Muscle of leg (tissue), 11 donors: Measurements from ENCODE around the gene AKIRIN2. TPM values are rescaled to one million over a fixed set of nuclear protein-coding genes. Genes with fewer than 3 reads are reported as not detected.
"Not testable (repeated sequence)": the region's sequence is repeated elsewhere in the genome, so short reads cannot be mapped to it uniquely, and the experiment has no call there.

ENCODE experiments used
- DNase-seq: peaks from one replicate; pipeline ENCODE4 v3.0.0; 2013
- H3K27ac ChIP-seq: one replicate; pipeline ENCODE4 v1.5.1; 2013; ENCODE audit warnings: mild to moderate bottlenecking, low read length, control low read depth
- H3K27me3 ChIP-seq: one replicate; pipeline ENCODE4 v1.6.1; 2013; ENCODE audit warnings: low read length; ENCODE audit not compliant: control insufficient read depth, insufficient read depth
- H3K36me3 ChIP-seq: one replicate; pipeline ENCODE4 v1.6.1; 2013; ENCODE audit warnings: low read length; ENCODE audit not compliant: control insufficient read depth, insufficient read depth
- H3K4me1 ChIP-seq: one replicate; pipeline ENCODE4 v1.6.1; 2013; ENCODE audit warnings: low read length; ENCODE audit not compliant: control insufficient read depth, insufficient read depth
- H3K4me3 ChIP-seq: one replicate; pipeline ENCODE4 v1.5.1; 2013; ENCODE audit warnings: low read length, control low read depth
- H3K9me3 ChIP-seq: replicated peaks from 2 replicates; pipeline ENCODE4 v1.6.1; 2013; ENCODE audit warnings: low read depth, low read length; ENCODE audit not compliant: control insufficient read depth
- WGBS: methylation state at CpG from one replicate; pipeline ENCODE4 v1.1.5; 2013; ENCODE audit warnings: missing lambda C conversion rate; ENCODE audit not compliant: insufficient coverage; 5-methylcytosine and 5-hydroxymethylcytosine counted together
- polyA plus RNA-seq, 8 donors: library from polyadenylated mRNA; unstranded; fragments of 120-200 nt; gene quantifications; one replicate each; pipeline versions ENCODE4 v1.2.1 to v1.2.3, GENCODE V29; 2013; ENCODE audit warnings: inconsistent platforms in 1 of 8, low replicate concordance in 1 of 8; ENCODE audit not compliant: insufficient read length in 8 of 8, insufficient read depth in 1 of 8
- total RNA-seq: library from RNA; stranded (reverse); fragments of 120-200 nt; gene quantifications from one replicate; pipeline ENCODE4 v1.2.4, GENCODE V29; 2013

AKIRIN2 gene
- total and polyA plus RNA-seq, 9 donors = 13.0 to 52.2 (median 41.9) TPM

DNA sequence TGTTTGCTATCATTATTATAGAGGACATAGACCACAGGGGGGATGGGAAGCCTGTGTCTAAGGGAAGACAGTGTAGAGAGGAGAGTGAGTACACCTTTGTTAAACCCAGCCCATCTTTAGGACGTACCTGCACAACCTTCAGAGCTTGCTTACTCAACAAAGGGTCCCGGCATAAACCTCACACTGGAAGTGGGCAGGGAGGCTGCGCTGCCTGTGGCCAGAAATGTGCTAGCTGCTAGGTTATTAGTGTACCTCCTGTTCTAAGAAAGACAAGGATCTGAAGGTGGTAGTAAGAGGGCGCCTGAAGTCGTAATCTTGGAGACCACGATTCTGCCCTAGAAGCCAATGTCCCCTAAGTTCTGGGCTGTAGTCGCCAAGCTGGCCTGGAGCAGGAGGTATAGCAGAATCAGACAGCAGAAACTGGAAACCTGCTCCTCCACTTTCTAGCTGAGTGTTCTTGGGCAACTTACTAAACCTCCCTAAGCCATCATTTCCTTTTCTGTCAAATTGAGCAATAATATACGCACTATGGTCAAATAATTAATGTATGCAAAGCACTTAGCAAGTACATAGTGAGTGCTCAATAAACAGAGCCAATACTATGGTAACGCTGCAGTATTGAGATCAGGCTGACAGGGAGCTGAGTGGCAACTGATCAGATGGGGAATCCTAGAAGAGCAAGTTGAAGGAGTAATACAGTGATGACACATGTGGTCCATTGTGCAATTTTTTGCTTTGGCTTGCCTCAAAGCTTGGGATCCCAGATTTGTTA, 16.8 kb upstream of the AKIRIN2 start:
- Histone ChIP-seq H3K4me3 (no peak overlapping the region), H3K27ac (no peak overlapping the region), H3K27me3 (no peaks in the 10 kb centered on the region), H3K4me1 (peaks cover 9% of the 10 kb centered on the region), H3K9me3 (no peaks in the 10 kb centered on the region), H3K36me3 (no peaks in the 10 kb centered on the region)
- no peak for DNase-seq
- WGBS = 76% methylated on average over 5 of the region's 9 CpGs

DNA sequence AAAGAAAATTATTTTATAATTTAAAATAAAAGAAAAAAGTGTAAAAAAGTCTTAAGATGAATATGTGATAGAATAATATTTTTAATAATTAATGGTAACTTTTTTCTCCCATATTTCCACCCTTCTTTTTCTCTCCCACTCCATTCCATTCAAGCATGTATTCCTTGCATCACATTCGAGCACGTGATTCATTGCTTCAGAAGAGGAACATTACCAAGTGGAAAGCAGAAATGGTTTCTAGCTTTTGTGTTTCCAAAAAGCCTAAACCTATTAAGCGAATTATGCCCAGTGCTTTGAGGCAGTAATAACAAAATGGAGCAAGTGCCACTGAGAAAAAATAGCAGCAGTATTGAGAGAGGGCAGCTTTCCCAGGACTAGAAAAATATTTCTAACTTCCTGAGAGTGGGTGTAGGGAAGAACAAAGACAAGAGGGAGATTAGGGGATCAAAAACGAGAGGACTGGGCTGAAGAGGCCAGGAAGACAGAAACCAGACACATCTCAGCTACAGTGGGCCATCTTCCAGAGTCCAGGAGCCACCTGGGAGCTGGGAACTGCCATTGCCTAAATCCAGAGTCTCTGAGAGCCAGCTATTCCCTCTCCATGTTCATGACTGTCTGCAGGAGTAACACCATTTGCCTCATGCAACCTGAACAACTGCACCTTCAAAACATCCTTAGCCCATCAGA, 15.0 kb upstream of the AKIRIN2 start:
- WGBS = 58% methylated on average over 2 of the region's 4 CpGs
- Histone ChIP-seq H3K27ac (no peak overlapping the region), H3K4me1 (no peaks in the 10 kb centered on the region), H3K4me3 (no peak overlapping the region), H3K9me3 (no peaks in the 10 kb centered on the region), H3K27me3 (no peaks in the 10 kb centered on the region), H3K36me3 (no peaks in the 10 kb centered on the region)
- peak; percentile 57 for DNase-seq

DNA sequence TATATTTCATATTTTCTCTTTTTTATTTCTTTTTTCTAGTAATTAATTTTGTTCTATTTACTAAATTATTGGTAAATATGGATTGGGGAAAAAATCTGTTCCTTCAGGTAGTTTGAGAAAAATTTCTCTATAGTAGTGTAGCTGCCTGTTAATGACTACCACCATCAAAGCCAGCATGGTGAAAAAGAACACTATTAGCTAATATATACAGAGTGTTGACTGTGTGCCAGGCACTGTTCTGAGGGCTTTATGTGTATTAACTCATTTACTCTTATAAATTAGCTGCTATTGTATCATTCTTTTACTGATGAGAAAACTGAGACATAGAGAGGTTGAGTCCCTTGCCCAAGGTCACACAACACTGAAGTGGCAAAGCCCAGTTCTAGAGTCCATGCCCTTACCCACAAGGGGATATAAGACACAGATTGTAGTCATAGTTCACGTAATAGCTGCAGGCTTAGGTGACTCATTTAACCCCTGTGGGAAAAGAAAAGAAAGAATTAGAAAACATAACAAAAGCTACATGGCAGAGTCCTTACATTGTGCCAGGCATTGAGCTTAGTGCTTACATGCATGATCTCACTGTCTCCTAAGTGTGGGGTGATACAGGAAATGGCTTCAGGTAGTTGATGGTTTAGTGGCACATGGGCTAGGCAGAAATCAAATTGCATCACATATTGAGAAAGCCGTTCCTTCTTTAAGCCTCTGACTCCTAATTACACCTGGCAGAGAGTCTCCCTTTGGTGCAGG, 12.2 kb upstream of the AKIRIN2 start:
- H3K9me3 ChIP-seq = no peaks in the 10 kb centered on the region
- no peak overlapping the region for H3K4me3 ChIP-seq
- H3K36me3 ChIP-seq = no peaks in the 10 kb centered on the region
- no peaks in the 10 kb centered on the region for H3K27me3 ChIP-seq
- 40% methylated on average over 1 of the region's 2 CpGs for WGBS
- DNase-seq = no peak
- H3K27ac ChIP-seq = no peak overlapping the region
- H3K4me1 ChIP-seq = no peaks in the 10 kb centered on the region

DNA sequence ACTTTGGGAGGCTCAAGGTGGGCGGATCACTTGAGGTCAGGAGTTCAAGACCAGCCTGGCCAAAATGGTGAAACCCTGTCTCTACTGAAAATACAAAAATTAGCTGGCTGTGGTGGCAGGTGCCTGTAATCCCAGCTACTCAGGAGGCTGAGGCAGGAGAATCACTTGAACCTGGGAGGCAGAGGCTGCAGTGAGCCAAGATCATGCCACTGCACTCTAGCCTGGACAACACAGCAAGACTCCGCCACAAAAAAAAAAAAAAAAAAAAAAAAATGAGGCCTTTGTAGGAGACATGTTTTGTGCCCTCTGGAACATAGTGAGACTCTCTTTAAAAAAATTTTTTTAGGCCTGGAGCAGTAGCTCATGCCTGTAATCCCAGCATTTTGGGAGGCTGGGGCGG, 10.7 kb upstream of the AKIRIN2 start:
- not testable (repeated sequence) for H3K4me3 ChIP-seq, H3K27ac ChIP-seq, H3K27me3 ChIP-seq, H3K36me3 ChIP-seq, H3K9me3 ChIP-seq, H3K4me1 ChIP-seq, DNase-seq
- 43% methylated on average over 2 of the region's 3 CpGs for WGBS

DNA sequence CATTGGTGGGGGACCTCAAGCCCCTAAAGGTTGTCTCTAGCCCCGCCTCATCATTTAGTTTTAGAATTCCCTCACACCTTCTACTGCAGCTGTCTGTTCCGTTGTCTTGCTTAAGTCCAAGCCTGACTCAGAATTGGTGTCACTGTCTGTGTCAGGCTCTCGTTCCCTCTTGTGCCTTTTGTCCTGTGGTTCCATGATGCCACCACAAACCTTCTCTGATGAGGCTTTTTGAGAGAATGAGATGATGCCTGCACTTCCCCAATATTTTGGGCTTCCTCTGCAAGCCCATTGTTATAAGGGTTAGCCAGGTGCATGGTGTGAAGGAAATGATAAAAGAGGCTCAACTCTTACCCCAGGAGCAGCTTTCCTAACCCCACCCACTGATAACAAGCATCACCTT, 8.1 kb upstream of the AKIRIN2 start:
- no peaks in the 10 kb centered on the region for H3K36me3 ChIP-seq
- no peaks in the 10 kb centered on the region for H3K4me1 ChIP-seq
- no peak for DNase-seq
- H3K9me3 ChIP-seq = no peaks in the 10 kb centered on the region
- H3K27ac ChIP-seq = no peak overlapping the region
- H3K4me3 ChIP-seq = no peak overlapping the region
- 64% methylated on average over 2 of the region's 3 CpGs for WGBS
- H3K27me3 ChIP-seq = no peaks in the 10 kb centered on the region

DNA sequence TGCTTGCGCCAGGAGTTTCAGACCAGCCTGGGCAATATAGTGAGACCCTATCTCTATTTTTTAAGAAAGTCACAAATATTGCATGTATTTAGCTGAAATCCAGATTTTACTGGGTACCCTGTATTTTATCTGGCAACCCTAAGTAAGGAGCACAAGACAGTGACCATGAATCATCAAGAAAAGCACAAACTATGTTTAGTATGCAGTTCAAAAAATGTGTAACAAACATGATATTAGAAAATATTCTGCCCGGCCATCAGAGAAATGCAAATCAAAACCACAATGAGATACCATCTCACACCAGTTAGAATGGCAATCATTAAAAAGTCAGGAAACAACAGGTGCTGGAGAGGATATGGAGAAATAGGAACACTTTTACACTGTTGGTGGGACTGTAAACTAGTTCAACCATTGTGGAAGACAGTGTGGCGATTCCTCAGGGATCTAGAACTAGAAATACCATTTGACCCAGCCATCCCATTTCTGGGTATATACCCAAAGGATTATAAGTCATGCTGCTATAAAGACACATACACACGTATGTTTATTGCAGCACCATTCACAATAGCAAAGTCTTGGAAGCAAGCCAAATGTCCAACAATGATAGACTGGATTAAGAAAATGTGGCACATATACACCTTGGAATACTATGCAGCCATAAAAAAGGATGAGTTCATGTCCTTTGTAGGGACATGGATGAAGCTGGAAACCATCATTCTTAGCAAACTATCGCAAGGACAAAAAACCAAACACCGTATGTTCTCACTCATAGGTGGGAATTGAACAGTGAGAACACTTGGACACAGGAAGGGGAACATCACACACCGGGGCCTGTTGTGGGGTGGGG, 6.8 kb upstream of the AKIRIN2 start:
- not testable (repeated sequence) for H3K4me3 ChIP-seq, H3K9me3 ChIP-seq, H3K27ac ChIP-seq, H3K4me1 ChIP-seq, H3K27me3 ChIP-seq, DNase-seq, H3K36me3 ChIP-seq
- WGBS = no CpG with 5 or more reads among the region's 7 CpGs

DNA sequence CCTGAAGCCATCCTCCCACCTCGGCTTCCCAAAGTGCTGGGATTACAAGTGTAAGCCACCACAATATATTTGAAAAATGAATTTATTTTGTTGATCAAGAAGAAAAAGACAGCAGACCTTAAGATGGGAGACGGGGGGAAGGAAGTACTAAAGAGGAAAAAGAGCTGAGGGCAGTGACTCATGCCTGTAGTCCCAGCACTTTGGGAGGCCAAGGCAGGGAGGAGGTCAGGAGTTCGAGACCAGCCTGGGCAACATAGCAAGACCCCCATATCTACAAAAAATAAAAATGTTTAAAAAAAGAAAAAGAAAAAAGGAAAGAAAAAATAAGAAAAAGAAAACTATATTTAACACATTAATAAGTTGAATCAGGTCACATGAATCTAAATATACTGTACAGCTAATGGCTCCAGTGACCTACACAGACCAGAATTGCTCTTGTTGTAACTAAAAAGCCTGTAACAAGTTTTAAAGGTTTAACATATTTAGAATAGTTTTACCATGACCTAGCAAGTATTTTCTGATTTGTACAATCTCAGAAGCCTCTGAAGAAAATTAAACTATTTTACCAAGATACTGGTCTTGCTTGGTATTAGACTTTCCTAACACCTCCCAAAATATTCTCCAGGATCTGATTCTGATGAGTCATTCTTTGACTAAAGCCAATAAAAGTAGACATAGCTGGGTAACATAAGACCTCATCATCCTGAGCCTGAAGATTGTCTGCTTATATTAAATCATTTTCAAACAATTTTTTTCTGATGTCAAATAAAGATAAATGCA, 4.3 kb upstream of the AKIRIN2 start:
- Histone ChIP-seq H3K27me3 (no peaks in the 10 kb centered on the region), H3K4me3 (no peak overlapping the region), H3K36me3 (no peaks in the 10 kb centered on the region), H3K27ac (no peak overlapping the region), H3K9me3 (no peaks in the 10 kb centered on the region), H3K4me1 (no peaks in the 10 kb centered on the region)
- no CpG with 5 or more reads among the region's 3 CpGs for WGBS
- no peak for DNase-seq

DNA sequence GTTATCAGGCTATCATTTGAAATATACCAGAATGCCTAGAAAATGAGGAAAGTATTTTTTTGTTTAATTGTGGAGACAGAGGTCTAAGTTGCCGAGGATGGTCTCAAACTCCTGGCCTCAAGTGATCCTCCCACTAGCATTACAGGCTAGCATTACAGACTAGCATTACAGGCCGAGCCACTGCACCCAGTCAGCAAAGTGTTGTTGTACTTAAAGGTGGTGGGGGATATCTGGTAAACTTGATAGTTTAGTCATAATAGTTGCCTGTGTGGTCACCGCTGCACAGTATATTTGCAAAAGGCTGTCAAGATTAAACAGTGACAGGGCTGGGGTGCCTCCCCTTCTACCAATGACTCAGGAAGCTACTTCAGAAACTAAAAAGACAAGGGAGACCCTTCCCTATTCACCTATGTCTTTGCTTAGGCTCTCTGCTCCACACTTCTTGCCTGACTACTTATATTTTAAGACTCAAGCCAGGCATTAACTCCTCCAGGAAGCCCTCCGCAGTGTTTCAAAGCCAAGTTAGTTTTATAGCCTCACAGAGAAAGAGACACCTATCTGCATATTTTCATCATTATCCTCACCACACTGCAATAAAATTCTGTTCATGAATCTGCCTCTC, 3.1 kb upstream of the AKIRIN2 start:
- no peak overlapping the region for H3K27ac ChIP-seq
- H3K36me3 ChIP-seq = no peaks in the 10 kb centered on the region
- H3K9me3 ChIP-seq = no peaks in the 10 kb centered on the region
- no peaks in the 10 kb centered on the region for H3K4me1 ChIP-seq
- no peaks in the 10 kb centered on the region for H3K27me3 ChIP-seq
- 72% methylated on average over 2 of the region's 4 CpGs for WGBS
- no peak for DNase-seq
- no peak overlapping the region for H3K4me3 ChIP-seq

DNA sequence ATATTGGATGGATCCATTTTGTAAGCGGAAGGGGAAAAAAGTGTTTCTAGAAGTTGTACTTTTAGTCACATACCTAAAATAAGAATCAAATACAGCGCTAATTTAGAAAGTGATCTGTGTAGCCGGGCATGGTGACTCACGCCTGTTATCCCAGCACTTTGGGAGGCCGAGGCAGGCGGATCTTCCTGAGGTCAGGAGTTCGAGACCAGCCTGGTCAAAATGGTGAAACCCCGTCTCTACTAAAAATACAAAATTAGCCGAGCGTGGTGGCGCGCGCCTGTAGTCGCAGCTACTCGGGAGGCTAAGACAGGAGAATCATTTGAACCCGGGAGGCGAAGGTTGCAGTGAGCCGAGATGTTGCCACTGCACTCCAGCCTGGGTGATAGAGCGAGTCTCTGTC, 1.0 kb upstream of the AKIRIN2 start:
- WGBS = 88% methylated on average over 18 of the region's 19 CpGs
- Histone ChIP-seq H3K27ac (peak overlapping the region; percentile 95), H3K4me3 (peak overlapping the region; percentile 59)
- not testable (repeated sequence) for DNase-seq, H3K4me1 ChIP-seq, H3K9me3 ChIP-seq, H3K27me3 ChIP-seq, H3K36me3 ChIP-seq
